Activated CD4-positive, CD25-positive, alpha-beta regulatory T cell (primary cell): ENCODE data around the gene SEMA5B.

Source experiments
- DNase-seq, 4 experiments: peaks; one replicate each; lab custom pipeline; 2025; lab: John Stamatoyannopoulos, UW

SEMA5B gene

DNA sequence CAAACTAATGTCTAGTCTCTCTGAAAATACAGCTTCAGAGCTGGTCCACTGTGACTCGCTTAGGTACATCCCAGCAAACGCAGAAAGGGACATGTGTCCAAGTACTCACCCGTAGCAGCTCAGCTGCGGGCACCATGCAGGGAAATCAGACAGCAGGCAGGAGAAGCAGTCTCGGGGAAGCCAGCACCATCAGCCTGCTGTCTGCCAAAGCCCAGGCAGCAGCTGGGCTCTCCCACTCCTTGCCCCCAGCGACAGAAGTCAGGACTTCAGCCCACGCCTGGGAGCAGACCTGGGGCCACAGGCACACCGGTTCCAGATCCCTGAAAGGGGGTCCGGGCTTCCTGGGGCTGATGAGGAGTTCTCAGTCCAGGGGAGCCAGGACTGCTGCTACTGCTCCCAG is 34.9 kb downstream of the SEMA5B start:
- DNase-seq, result no peak

DNA sequence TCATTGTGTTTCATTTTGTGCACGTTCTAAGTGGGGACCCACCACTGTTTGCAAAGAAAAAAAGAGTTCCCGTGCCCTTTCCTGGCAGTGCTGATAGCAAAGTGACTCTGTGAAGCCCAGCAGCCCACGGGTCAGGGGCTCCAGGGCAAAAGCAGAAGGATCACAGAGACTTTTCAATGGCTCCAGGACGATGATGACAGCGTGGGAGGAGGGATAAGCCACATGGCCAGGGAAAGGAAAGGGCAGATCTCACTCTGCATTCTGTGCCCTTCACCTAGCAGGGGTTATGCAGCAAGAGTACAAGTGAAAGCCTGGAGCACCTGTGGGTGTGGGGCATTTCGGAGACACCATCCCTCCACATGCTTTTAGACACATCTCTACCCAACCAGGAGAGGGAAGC is 35.4 kb downstream of the SEMA5B start:
- no peak for DNase-seq

DNA sequence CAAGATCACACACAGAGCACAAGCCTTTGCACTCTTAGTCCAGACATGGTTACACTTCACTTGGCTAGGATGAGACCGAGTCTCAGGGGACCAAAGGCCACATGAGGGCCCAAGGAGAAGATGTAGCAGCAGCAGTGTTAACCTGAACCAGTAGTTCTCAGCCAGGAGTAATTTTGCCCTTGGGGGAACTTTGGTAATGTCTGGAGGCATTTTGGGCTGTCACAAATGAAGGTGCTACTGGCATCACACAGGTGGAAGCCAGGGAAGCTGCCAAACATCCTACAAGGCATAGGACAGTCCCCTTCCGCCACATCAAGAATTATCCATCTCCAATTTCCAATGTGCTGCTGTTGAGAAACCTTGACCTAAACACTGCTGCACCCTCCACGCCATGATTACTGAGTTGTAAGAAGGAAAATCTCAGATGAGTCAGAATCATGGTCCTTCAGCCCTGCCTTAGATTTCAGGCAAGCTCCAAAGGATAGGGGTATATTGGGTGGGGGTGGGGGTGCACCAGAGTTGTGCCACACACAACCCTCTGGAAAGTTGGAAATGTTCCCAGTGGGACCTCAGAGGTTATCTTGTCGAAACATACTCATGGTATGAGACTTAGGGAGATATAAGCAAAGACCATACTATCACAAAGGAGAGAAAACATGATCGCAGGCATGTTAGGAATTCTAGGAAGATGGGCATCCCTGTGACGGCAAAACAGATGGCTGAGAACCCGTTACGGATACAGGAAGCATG is 36.2 kb downstream of the SEMA5B start:
- no peak for DNase-seq

DNA sequence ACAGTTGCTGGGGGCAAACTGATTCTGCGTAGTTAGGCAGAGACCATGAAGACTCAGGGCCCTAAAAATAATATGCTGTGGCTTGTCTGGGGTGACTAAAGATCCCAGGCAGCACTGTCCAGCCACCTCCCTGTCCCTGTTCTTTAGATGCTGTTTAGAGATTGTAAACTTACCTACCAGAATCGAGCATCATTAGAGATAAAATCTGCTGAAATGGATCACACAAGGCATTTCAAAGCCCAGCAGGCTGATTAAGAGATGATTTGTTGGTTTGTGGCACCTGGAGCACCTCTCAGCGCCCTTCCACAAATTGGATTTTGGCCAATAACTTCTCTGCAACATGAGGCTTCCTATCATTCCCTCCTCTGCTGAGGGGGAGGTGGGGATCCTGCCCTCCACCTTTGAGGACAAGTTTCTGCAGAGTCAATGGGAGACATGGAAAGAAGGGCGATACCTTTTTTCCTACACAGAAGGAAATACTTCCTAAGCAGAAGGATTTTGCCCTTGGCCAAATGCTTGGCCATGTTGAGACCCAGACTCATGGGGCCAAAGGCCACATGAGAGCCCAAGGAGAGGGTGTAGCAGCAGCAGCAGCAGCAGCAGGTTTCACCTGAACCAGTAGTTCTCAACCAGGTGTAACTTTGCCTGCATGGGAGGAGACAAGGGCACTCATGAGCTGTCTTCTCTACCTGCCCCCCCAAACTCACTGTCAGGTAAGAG is 37.5 kb downstream of the SEMA5B start:
- DNase-seq, result no peak

DNA sequence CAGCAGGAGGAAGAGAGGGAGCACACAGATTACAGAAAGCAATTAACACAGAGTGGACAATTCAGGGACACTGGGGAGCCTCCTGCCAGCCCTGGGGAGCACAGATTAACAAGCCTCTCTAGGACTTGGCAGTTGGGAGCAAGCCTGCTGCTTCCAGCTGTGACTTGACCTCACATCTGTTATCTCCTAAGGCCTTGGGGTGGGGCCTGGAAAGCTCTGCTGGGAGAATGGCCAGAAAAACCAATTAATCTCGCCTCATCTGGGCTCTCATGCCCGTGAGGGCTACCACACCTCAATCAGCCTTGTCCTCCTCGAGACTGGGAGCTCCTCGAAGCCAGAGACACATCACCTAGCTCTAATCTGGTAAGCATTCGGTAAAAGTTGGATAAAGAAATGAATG is 39.1 kb downstream of the SEMA5B start:
- DNase-seq, result no peak

DNA sequence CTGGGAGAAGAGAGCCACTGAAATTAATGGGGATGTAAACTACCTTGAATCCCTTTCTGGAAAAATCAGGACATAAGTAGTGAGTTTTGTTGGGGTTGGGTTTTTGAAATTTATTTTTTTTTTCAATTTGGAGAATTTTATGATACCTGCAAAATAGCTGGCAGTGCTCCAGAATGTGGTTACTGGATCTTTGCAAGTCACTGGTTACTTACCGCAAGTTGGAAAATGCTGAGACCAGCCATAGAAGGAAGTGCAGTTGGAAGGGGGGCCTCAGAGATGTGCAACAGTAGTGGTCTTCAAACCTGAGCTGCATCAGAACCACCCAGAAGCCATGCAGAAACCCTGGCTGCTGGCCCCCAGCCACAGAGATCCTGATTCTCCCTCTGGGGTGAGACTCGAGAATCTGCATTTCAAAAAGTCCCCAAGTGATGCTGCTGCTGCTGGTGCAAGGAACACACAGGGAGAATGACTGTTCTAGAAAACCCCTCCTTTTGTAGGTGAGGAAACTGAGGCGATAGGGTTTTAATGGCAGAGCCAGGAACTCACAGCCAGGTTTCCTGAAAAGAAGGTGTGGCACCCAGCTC is 39.7 kb downstream of the SEMA5B start:
- no peak for DNase-seq

DNA sequence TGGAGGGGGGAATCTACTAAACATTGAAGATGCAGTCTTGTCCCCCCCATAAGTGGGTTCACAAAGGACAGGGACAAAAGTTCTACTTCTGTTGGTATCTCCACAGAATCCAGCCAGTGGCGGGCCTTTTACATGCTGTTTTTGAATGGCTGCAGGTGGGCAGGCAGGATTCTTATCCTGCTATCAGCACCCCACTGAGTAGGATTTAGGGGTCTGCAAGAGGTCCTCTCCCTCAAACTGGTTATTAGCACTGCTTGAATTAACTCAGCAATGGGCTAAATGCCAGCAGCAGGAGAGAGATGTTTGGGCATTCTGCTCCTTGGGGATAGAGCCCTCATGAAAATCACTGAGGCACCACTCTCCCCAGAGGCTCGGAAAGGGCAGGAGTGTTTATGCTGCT is 40.3 kb downstream of the SEMA5B start:
- no peak for DNase-seq

DNA sequence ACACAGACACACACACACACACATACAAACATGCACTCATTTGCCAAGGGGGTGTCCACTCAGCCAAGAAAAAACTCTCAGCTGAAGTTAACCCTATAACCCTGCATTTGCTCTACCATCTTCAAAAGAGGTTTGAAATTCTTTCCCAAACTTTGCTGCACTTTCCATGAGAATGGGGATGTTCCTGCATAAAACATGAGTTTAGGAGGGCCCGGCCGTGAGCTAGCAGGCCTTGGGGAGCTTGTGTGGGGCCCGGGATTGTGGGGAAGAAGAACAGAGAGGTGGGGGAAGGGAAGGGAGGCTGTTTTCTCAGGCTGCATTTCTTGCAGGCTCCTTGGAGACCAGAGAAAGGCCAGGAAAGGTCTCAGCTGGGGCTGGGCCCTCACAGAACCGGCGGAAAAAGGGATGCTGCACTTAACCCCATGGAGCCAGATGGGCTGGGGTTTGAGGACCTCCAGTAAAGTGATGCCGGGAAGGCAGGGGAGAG is 40.8 kb downstream of the SEMA5B start:
- DNase-seq, result no peak

DNA sequence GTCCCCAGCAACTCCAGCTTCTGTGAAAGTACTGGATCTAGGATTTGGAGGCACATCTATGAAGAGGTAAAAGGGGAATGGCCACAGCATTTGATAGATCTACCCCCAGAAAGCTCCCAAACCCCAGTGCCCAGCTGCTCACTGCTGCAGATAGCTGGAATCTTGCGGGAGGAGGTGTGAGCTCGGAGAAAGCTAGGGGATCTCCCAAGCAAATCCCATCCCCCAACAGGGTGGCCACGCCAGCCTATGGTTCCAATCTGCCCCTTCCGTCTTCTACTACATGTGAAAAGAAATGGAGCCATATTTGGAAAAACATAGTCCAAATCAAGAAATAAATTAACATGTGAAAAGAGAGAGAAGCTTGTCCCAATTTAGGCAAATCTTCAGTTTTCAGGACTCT is 42.0 kb downstream of the SEMA5B start:
- DNase-seq, result no peak

DNA sequence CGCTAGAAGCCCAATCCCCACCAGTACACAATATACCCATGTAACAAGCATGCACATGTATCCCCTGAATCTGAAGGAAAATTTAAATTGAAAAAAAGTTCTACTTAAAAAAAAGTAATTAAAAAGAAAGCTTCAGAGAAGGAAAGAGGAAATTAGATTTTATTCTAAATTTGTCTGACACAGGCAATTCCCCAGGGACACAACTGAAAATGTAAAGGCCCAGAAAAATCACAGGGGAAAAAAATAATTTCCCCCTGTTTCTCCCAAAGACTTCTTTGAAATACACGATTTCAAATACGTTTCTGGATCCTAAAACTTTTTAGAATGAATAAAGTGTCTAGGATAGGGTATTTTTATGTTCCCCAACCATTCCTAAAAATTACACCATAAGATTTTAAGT is 42.9 kb downstream of the SEMA5B start:
- DNase-seq, result no peak

DNA sequence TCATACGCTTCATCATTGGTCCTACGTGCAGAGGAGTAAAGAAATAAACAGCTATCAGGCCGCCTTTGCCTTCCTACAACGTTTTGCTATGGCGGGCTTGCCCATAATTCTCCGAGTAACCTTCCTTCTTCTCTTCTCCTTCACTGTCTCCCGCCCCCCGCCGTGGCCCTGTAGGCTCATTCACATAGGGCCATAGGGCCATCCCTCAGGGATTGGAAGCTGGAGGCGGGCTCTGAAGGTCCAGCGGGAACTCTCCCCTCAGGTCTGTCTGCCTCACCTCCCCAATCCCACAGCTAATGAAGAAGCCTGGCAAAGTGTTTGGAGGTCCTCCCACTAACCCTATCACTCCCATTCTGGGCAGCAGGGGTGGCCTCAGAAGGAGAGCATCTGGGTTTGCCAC is 43.6 kb downstream of the SEMA5B start:
- no peak for DNase-seq

DNA sequence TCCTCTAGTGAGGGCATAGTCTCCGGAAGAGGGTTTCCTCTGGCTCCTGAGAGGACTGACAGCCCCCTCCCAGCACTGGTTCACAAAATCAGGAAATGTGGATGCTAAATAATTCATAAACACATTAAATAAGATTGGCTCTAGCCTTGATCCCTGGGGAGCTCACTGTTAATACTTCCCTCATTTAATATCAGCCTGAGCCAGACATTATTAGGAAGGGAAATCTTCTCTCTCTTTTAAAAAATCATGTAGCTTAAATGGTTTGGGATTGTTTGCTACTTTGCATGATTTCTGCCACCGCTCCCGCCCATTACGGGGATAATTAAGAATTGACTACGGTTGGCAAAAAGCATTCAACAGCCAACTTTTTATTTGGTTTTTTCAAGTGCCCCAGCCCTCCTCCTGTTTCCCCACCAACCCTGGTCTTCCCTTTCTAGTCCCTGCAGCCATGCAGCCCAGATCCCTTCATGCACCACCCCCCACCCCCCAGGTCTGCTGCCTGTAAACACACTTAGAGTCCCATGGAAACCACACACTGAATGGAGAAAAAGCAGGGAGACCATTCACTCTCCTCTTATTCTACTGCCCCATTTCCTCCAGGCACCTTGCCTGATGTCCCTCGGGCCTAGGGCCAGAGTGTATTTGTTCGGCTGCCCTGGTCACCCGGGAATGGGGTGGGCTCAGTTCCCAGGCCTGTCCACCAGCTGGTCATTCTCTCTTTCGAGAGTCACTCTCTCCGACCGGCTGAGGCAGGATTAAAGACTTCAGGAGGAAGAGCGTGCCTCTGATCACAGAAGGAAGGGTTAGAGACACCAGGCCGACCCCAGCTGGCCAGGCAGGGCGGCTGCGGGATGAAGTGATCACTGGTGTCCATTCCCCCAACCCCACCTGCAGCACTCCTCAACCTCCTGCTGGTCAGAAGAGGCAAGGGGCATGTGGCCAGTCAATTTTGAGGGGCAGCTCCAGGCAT is 45.1 kb downstream of the SEMA5B start:
- no peak for DNase-seq

DNA sequence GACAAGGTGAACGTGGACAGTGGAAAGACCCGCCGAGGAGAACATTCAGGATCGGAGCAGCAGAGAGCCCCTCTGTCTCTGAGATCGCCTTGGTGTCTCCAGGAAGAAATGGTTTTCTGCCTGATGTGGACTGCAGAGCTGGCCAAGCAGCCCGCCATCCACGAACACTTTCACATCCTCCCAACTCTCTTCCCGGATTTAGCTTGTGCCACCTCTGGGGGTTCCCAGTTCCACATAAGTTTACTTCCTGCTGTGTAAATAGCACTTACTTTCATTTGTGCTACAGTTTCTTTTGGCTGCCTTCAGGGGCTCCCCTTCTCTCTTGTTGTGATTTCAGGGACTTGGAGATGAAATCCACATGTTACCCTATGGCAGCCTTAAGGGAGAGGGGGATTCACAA is 48.4 kb downstream of the SEMA5B start:
- no peak for DNase-seq

DNA sequence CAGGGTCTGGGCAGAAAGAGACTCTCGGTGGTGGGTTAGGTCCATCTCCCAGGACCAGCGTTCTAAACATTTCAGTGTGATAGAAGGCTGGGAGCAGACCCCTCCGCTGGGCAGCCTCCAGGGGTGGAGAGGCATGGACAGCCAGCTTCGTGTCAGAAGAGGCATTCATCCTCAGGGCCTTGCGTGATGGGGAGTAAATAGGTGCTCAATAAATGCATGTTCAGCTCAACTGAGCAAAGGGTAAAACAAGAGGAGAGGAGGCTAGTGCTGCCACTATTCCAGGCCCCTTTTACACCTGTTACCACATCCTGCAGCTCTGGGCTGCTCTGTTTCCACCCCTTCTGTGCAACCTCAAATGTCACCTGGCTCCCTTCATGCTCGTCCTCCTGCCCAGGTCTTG is 49.0 kb downstream of the SEMA5B start:
- DNase-seq, result no peak

DNA sequence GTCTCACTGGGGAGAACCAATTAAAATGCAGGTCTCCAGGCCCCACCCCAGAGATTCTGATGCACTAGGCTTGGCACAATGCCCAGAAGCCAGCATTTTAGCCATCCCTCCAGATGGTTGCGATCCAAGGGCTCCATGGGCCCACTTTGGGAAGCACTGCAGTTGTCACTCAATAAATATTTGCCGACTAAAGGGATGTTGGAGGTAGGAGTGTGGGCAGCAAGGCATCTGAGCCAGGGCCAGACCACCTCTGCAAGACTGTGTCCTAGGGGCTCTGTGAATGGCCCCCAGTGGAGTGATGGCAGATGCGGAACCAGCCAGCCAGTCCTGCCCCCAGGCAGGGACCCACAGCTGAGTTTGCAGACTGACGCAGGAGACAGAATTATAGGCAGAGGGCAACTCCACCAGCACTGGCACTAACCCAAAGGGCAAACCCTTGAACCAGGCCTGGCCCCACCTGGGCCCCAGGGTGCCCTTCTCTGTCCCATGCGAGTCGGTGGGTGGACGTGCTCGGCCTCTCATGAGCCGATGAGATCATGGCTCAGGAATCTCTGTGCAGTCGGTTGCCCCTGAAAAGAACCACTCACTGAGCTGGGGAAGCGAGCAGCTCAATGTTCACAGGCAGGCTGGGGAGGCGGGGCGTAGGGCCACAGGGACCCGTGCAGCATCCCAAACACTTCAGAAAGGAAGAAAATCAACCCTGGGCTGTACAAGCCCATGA is 49.7 kb downstream of the SEMA5B start:
- DNase-seq, result no peak

DNA sequence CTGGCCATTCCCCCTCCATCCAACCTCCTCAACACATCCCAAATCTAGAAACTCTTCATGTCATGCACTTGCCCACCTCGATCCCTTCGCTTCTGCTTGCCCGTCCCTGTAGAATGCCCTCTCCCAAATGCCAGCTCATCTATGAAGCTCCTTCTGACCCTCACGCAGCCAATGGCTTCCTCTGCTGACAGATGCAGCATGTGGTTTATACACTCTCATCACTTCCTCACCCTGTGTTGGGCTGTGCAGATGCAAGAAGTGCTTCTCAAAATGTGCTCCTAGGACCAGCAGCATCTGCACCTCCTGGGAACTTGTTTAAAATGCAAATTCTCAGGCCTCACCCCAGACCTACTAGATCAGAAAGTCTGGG is 51.7 kb downstream of the SEMA5B start:
- DNase-seq, result no peak

DNA sequence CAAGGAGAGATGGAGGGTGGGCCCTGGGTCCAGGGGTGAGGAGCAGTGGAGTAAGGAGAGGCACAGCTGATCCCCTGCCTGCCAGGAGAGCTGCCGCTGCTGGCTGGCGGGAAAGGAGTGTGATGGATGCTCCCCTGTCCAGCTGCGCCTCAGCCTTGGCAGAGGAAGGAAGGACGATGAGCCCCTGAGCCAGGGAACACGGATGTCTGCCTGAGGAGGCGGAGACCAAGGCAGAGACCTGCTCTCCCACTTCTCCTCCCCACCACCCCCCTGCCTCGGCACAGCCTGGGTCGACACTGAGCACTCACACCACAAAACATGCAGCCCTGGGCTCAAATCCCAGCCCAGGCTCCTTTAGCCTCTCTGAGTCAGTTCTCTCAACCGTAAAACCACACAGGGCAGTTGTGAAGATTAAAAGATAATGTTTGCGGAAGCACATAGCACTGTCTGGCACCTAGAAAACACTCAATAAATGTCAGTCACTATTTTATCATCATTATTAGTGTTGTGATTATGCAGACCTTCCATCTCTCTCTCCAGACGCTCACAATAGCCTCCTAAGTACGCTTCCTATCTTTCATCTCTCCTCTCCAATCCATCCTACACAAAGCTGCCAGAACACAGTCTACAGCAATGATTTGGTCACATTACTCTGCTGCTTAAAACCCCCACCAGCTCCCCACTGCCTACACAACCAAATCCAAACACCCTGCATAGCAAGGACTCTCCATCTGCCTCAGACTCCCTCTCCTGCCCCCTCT is 52.2 kb downstream of the SEMA5B start:
- no peak for DNase-seq

DNA sequence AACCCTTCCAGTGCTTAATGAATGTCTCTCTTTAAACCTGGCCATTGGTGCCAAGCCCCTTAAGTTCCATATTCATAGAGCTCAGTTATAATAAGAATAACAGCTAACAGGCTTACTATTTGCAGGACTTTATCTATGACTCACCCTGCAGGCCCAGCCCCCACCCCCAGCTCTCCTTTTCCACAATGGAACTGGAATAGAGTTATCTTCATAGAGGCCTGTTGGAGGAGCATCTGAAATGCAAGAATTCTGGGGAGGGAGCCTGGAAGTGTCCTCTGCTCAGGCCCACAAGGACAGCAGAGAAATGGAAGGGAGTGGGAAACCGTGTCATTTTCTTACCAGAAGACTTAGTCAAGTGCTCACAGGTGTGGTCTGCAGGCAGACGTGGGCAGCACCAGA is 52.8 kb downstream of the SEMA5B start:
- no peak for DNase-seq

DNA sequence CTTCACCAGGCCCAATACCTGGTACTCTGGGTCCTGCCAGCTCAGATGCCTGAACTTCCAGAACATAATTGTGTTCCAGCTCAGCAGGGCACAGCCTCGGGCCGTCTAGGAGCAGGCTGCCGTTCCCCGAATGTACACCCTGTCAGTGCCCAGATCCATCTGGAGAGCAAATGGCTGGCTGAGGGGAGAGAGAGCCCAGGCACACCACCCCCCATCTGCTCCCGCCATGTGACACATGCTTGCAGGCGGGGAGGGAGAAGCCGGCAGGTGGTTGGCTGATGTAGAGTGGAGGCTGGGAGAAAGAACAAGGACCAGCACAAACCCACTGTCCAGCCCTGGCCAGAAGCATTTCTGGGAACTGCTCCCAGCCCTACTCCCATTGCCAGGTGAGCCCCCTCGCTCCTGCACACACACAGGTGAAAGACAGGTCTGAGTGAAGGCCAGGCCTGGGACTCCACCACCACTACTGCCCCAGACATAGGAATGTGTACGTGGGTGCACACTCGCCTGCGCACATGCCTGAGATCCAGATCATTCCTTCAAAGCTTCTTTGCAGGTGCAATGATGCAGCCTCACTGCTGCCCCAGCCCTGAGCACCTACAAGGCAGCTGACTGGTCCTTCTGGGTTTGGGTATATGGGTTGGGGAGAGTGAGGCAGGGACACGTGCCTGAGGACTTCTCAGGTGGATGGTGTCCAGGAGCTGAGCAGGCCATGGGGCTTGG is 53.5 kb downstream of the SEMA5B start:
- no peak for DNase-seq

DNA sequence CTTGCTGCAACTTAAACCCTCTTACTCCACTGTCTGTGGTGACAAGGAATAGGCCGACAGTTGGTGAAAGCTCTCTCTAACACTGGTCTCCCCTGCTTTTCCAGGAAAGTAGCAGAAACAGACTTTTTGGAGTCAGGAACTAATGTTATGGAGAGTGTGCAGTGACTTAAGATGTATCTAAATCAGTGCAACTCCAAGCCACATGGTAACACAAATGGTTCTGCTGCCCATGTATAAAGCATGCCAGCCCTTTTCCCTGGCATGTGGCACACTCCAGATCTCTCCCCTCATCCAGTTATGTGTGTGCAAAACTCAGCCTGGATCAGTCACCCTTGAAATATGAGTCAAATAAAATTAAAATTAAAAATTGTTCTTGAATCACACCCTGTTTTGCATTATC is 55.4 kb downstream of the SEMA5B start:
- no peak for DNase-seq
